Stimulated activated naive CD4-positive, alpha-beta T cell treated with Interleukin-2 at 50 U/mL for 16 hours (primary cell): ENCODE data around the gene CACNA1B.

Source experiments
- DNase-seq: peaks from one replicate; lab custom pipeline; 2025; lab: John Stamatoyannopoulos, UW

Gene CACNA1B

DNA sequence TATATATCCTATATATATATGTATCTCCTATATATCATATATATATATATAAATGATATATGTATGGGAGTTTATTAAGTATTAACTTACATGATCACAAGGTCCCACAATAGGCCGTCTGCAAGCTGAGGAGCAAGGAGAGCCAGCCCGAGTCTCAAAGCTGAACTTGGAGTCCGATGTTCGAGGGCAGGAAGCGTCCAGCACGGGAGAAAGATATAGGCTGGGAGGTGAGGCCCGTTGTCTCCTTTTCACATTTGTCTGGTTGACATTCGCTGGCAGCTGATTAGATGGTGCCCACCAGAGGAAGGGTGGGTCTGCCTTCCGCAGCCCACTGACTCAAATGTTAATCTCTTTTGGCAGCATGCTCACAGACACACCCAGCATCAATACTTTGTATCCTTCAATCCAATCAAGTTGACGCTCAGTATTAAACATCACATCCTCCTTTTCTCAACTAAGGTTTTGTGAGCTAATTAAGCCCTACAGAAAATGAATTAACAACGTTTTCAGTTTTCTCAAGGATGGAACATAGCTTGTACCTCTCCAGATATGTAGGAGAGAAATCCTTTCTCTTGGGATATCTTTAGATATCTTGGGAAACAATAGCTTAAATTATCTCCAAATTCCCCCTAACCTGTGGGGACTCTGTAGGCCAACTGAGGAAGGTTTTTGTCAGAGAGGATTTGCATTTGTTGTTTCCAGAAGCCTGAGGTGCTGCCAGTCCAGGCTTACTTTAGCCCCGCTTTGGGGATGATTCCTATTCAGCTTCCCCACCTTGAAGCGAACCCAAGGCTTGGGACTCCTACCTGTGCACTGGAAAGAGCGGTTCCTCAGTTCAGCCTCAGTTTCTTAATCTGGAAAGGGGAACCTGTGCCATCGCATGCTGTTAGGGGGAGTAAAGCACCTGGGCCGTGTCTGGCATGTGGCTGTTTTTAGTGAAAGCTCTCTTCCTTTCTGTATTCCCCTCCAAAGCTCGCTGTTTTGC lies 163.2 kb downstream of the CACNA1B start:
- no peak for DNase-seq

DNA sequence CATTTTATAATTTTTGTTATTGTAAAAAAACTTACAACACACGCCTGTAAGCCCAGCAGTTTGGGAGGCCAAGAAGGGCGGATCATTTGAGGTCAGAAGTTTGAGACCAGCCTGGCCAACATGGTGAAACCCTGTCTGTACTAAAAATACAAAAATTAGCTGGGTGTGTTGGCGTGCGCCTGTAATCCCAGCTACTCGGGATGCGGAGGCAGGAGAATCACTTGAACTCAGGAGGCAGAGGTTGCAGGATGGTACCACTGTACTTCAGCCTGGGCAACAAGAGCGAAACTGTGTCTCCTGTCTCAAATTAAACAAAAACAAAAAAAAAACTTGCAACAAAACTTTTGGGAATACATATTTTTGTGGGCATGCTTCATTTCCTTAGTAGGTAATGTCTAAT lies 164.6 kb downstream of the CACNA1B start:
- no peak for DNase-seq

DNA sequence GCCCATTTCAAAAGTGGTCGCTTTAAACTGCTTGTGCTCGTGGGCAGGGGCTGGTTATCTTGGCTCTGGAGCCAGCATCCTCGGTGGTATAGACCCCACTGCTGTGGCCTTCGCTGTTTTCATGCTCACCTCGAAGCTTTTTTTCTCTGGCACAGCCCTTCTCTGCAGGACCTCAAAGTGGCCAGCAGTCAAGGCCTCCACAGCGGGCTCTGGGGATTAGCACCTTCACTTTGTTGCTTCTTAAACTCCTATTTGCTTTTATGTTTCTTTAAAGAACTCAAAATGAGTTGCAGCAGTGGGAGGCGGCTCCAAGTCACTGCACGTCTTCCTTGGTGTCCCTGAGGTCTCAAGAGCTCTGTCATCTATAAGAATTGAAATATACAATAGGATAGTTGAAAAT lies 165.1 kb downstream of the CACNA1B start:
- no peak for DNase-seq

DNA sequence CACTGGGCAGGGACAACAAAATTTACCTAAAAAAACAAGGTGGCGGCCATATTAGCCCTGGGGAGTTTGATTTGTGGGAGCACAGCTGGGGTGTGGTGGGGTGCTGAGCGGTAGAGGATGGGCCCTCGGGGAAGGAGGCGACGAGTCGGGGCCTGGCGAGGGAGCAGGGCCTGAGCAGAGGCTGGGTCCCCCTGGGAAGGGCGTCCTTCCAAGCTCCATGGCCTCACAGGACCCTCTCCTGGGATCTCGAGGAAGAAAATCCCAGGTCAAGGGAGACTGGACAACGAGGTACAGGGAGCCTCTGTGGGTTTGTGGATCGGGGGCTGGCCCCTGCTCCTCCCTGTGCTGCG lies 165.5 kb downstream of the CACNA1B start:
- no peak for DNase-seq

DNA sequence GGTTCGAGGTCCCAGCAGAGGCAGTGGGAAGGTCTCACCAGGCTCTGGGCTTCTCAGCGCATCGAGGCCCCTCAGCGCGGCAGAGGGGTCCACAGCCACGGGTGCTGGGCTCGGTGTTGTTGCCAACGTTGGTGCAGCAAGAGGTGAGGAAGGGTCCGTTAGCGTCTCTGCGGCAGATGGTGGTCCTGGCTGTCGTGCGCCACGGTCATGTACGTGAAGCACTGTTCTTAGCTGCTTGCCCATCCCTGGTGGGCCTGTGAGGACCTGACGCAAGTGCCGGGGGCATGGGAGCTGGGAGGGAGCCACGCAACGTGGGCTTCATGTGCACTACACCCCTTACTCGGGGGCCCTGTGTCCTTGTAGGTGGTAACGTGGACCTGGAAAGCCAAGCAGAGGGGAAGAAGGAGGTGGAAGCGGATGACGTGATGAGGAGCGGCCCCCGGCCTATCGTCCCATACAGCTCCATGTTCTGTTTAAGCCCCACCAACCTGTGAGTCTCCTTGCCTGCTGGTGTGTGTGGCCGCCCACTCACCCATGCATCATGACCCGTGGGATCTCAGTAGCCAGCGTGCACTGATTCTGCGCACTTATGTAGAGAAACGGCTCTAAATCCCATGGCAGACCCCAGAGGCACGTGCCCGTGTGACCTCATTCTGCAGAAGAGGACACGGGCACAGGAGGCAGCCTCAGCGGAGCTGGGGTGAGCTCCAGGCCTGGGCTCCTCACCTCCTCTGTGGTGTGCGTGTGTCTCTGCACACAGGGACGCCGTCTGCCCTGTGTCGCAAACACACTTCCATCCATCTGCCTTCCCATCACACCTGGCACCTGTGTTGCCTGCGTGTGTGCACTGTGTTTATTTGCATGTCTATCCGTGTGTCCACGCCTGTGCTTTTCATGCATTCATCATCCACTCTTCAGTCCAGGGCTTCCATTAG lies 166.1 kb downstream of the CACNA1B start:
- no peak for DNase-seq

DNA sequence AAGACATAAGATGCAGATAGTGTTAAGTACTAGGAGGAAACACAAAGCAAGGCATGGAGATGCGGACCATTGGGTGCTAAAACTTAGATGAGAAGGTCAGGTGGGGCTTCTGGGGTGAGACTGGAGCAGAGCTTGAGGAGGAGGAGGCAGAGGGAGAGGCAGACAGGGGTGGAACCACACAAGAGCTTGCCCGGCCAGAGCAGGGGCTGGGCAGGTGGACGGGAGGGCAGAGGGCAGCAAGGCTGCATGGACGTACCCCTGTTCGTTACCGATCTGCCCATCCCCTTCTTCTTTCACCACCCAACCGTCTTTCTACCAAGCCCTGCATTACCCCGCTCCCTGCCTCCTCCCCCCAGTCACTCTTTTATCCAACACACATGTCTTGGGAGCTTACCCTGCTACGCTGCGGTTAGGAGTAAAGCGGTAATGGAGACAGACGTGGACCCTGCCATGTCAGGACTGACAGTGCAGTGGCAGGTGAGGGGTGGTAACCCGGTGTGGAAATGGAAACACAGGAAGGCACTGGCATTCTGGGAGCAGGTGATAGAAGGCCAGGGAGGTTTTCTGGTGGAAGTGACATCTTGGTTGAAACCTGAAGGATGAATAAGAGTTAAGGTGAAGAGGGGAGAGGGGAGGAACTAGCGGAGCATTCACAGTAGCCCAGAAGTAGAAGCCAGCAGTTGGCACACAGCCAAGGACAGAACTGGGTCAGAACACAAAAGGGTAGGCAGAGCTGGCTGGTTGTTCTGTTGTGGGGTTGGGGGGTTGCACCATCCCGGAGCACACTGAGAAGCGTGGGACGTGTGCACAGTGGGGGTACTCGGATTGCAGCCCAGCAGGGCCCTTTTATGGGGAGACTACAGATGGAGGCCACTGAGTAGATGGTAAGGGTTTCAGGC lies 167.2 kb downstream of the CACNA1B start:
- DNase-seq, result no peak

DNA sequence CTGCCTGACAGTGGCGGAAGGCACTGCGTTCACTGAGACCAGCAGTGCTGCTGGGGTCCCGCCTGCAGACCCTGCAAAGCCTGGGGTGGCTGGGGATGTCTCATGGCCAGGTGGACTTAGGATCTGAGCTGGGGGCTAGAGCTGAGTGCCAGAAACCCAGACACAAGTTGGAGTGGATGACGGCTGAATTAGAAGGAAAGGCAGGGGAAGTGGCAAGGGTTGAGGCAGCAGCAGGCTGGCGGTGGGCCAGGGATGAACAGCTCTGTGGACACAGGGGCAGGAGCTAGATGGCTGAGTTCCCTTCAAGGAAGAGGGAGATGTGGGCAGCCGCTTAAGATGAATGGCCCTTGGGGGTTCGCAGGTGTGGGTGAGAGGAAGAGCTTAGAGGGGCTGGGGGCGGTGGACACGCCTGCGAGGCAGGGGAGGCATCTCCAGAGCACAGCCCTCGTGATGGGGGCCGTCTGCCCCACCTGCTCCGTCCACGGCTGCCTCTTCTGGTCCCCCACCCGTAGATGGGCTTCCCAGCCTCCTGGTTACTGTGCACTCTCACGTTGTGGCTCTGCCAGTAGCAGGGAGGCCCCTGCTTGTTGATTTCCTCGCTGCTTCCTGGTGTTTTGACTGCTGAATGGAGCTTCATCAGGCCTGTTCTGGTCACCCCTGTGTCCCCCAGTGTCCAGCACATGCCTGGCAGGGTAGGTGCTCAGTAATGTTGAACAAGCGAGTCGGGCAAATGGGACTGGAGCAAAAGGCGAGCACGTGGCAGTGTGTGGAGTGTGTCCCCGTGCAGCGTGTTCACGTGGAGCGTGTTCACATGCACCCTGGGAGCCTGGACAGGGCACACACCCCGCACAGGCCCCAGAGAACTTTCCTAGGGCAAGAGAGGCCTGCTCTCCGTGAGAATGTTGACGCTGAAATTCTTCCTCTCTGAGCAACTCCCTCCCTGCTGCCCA lies 168.2 kb downstream of the CACNA1B start:
- DNase-seq, result no peak

DNA sequence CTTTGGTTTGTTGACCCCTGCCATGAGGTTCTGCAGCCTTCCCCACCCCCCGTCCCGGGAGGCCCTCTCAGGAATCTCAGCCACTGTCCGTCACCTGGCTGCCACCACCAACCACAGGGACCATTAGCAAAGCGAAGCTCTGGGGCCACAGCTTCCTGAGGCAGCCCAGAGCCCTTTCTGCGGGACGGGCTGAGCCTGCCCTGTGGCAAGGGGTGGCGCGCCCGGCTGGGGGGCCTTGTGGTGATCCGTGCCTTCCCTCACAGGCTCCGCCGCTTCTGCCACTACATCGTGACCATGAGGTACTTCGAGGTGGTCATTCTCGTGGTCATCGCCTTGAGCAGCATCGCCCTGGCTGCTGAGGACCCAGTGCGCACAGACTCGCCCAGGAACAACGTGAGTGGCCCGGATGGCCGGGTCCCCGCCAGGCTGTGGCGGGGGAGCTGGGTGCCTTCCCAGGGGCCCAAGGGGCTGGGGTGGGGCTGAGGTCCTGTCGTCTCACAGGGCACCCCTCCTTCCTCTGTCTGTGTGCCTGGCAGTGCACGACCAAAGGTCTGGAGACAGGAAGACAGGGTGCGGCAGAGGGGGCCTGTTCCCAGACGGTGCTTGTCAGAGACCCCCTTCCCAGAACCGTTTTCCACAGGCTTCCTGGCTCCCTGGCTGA lies 169.2 kb downstream of the CACNA1B start:
- DNase-seq, result no peak

DNA sequence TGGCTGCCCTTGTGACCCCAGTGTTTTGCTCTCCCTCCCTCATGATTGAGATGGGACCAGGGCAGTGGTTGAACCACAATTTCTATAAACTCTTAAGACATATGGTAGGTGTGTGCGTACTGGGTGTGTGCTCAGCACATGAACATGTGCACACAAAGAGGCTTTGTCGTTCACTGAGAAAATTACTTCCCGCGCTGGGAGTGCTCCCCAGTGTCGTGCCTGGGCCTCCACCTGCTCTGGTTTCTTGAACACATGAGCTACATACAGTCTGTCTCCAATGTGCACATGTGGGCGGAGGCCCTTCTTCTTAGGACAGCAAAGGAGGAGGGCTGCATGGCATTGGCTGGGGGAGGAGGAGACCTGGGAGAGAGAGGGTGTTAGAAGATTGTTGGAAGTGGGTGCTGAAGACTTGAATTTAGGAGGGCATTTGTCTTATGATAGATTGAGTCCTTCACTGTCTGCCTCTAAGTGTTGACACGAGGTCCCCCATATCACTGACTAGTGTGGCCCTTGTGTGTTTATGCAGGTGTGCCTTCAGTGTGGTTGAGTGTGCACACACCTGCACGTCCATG lies 170.0 kb downstream of the CACNA1B start:
- DNase-seq, result no peak

DNA sequence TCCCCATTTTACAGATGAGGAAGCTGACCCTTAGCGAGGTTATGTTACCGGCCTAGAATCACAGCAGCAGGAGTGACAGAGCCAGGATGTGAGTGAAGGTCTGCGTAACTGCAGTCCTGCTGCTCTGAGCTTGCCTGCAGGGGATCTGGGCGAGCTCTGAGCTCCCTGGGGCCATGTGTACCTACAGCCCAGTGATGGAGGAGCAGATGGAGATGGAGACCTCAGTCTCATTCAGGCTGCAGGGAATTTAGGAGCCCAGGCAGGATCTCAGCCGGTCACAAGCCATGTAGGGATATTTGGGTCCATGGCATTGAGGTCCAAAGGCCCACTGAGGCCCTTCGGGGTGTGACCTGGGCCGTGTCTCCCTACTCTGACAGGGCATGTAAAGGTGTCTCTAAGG lies 170.6 kb downstream of the CACNA1B start:
- DNase-seq, result no peak

DNA sequence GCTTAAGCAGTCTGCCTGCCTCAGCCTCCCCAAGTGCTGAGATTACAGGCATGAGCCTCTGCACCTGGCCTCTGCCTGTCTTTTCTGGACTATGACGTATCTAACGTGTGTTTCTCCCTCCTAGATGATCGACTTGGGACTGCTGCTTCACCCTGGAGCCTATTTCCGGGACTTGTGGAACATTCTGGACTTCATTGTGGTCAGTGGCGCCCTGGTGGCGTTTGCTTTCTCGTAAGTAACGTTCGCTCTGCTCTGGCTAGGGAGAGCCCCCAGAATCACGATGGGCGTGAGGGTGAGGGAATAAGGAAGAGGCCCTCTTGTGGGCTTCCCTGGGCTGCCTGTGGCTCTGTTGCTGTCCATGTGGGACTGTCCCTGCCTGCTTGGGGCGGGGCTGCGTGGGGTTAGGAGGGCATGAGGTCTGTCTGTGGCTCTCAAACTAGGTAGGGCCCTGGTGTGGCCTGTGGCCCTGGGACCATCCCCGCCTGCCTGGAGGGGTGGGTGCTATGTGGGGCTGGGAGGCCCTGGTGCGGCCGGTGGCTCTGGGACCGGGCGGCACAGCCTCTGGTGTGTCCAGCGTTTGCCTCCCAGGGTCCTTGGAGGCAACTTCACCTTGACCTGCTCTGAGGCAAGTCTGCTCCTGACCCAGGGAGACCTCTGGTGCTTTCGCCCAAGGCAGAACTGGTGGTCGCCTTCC lies 171.7 kb downstream of the CACNA1B start:
- no peak for DNase-seq

DNA sequence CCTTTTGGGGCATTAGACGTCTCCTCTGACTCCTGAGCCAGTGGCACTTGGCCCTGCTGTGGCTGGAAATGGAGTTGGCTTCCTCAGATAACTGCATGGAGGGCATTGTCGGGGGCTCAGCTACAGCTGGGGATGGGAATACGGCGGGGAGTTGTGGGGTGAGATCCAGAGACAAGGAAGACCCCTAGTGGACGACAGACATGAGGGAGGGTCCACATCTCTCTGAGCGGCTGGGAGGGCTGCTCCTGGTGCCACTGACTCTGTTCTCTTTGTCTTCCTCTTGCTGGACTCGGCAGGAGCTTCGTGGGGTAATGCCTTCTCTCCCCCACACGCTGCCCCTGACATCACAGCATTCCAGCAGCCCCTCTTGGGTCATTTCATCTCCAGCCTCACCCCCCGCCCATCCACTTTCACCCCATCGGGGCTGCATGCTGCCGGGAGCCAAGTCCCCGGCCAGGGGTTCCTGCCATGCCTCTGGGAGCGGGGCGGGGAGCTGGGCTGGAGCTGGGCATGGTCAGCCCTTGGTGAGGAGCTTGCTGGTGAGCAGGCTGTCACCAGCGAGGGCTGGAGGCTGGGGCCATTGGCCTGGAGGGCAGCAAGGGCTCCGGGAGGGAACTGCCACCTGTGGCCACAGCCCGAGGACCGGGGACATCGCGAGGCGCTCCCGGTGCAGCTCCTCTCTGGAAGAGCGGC lies 172.3 kb downstream of the CACNA1B start:
- no peak for DNase-seq

DNA sequence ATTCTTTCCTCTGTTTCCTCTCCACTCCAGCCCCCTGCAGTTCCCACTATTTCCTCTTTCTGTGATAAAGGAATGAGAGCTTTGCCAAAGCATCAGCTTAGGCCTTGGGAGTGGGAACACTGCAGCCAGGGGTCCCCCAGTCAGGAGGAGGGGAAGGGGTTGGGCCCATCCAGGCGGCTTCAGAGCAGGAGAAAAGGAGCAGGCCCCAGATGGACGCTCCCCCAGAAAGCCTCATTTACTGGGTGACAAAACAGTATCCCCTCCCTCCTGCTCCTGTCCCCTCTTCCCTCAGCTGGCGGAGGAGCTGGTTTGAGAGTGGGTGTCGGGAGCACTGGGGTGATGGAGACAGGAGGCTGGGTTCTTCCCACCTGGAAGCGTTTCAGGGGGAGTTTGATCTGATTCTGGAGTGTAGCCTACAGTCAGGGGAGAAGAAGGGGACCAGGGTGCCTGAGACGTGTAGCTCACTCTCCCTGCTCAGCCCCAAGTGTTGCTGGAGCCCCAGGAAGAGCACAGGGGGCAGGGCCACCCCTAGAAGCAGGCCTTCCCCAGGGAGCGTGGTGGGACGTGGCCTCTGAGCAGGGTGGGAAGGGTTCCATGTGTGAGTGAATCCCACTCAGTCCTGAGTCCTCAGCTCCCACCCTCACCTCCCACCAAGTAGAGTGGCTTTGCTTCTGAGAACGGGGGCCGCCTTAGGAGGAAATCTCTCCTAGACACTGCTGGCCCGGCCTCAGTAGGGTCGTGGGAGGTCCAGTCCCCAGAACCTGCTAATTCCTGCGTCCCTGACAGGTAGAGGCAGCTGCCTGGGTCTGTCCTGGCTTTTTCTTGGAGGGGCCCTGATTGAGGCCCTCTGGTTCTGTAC lies 173.1 kb downstream of the CACNA1B start:
- no peak for DNase-seq

DNA sequence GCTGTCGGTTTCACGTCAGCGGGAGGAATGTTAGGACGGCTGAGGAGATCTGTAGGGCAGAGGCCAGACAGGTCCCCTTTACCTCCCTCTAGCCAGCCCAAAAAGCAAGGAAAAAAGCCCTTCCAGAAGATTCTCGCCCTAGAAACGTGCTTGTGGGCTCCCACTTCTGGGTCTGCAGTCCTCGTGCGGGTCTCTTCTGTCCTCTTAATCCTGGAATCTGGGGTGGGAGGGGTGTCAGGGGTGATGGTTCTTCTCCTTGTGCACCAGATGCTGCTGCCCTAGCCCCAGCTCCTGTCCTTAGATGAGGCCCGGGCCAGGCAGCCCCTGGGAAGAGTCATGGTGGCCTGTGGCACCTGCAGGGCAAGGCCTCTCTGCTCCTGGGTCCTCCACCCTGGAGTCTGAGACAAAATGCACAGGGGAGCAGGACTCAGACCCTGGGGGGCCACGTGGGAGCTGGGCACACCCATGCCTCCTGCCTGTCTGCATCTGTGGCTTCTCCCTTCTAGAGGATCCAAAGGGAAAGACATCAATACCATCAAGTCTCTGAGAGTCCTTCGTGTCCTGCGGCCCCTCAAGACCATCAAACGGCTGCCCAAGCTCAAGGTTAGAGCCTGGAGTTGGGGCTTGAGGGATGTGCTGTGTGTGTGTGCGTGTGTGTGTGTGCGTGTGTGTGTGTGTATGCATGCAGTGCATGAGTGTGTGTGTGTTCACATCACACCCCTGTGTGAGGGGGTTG lies 174.2 kb downstream of the CACNA1B start:
- no peak for DNase-seq

DNA sequence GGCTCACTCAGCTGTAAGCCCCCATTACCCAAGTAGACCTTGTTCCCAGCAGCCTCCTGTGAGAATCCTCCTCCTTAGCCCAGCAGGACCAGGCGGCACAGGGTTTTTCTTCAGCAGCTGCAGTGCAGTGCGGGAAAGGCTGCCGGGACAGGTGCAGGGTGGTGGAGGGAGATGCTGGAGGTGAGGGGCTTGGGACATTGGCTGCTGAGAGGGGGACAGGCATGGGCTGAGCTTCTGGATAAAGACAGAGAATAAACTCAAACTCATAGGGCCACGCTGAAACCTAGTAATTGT lies 174.7 kb downstream of the CACNA1B start:
- no peak for DNase-seq

DNA sequence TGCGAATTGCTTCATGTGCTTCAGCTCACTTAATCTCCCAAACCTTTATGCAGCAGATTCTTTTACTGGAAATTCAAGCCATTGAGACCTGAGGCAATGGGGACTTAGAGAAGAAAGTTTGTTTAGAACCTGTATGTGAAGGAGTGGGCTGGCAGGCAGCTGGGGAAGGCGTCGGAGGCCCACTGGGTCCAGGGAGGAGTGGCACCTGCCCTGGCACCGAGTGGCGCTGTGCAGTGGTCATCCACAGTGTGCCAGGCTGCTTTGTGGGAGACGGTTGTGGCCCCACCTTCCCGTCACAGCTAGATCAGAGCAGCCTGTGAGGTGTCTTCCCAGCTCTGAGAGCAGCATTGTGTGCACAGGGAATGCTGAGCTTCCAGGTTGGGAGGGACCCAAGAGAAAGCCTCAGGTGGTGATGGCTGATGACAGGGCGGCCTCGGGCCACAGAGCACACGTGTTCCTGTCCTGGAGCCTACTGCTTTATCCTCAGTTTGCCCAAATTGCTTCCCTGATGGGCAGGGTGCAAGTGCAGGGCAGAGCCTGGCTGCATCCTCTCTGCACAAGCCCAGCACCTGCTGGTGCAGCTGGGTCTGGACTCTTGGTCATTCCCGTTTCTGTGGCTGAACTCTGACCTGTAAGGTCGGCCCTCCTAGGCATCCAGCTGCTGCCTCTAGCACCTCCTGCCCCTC lies 175.2 kb downstream of the CACNA1B start:
- no peak for DNase-seq
